Activated naive CD4-positive, alpha-beta T cell treated with Interleukin-2 at 50 U/mL for 16 hours (primary cell): Measurements from ENCODE around the gene MISP.

Source experiments
- DNase-seq: peaks from one replicate; pipeline ENCODE4 v3.0.0-alpha.2; 2020

The MISP gene

GRCh38 chr19:781800-782184 is 30.9 kb downstream of the MISP start:
- no peak for DNase-seq

GRCh38 chr19:782185-782877 is 31.4 kb downstream of the MISP start:
- no peak for DNase-seq

- DNase-seq: no peak
Measured at GRCh38 chr19:782878-783668, 32.2 kb downstream of the MISP start.

- no peak for DNase-seq
Measured at GRCh38 chr19:784541-784940, 33.6 kb downstream of the MISP start.

- DNase-seq: no peak
Measured at GRCh38 chr19:787536-787935, 36.6 kb downstream of the MISP start.

GRCh38 chr19:788686-788982 is 37.7 kb downstream of the MISP start:
- DNase-seq: no peak

- DNase-seq: no peak
Measured at GRCh38 chr19:788983-789700, 38.2 kb downstream of the MISP start.

GRCh38 chr19:789701-790060 is 38.8 kb downstream of the MISP start:
- DNase-seq: no peak

GRCh38 chr19:791007-791566 is 40.2 kb downstream of the MISP start:
- no peak for DNase-seq

GRCh38 chr19:791567-792305 is 40.8 kb downstream of the MISP start:
- DNase-seq: no peak

GRCh38 chr19:792306-792885 is 41.5 kb downstream of the MISP start:
- DNase-seq: no peak

GRCh38 chr19:793806-794205 is 42.9 kb downstream of the MISP start:
- DNase-seq: no peak

GRCh38 chr19:795073-795611 is 44.2 kb downstream of the MISP start:
- DNase-seq: no peak

- DNase-seq: no peak
Measured at GRCh38 chr19:795691-796581, 45.0 kb downstream of the MISP start.

- DNase-seq: peak; percentile 100
Measured at GRCh38 chr19:796692-797527, 46.0 kb downstream of the MISP start, which contains the start of gene PTBP1. TSS of gene PTBP1 (plus strand) at chr19:797452. CDS start at chr19:797498, 46 bp downstream.

GRCh38 chr19:797528-798414 is 46.9 kb downstream of the MISP start:
- peak; percentile 85 for DNase-seq

GRCh38 chr19:798415-799075 is 47.6 kb downstream of the MISP start:
- DNase-seq: no peak

- DNase-seq: peak; percentile 38
Measured at GRCh38 chr19:799076-799881, 48.4 kb downstream of the MISP start.
